Ectodermal cell (in vitro differentiated cells): ENCODE measurements around the gene AP1G2.

ENCODE experiments used
- H3K27ac ChIP-seq: 2 replicates; pipeline ENCODE4 v1.7.0; 2013; ENCODE audit warnings: mild to moderate bottlenecking, low read depth, low read length; ENCODE audit not compliant: insufficient read depth, poor library complexity, severe bottlenecking
- H3K27me3 ChIP-seq: 2 replicates; pipeline ENCODE4 v1.7.0; 2013; ENCODE audit warnings: mild to moderate bottlenecking, low read length; ENCODE audit not compliant: insufficient read depth, control insufficient read depth, poor library complexity, severe bottlenecking
- H3K36me3 ChIP-seq: one replicate; pipeline ENCODE4 v1.7.0; 2013; ENCODE audit warnings: low read length; ENCODE audit not compliant: control insufficient read depth, insufficient read depth
- H3K4me1 ChIP-seq: one replicate; pipeline ENCODE4 v1.7.0; 2013; ENCODE audit warnings: low read length; ENCODE audit not compliant: control insufficient read depth, insufficient read depth
- H3K4me3 ChIP-seq: 2 replicates; pipeline ENCODE4 v1.7.0; 2013; ENCODE audit warnings: low read depth, low read length, control low read depth; ENCODE audit not compliant: insufficient read depth
- H3K9me3 ChIP-seq: 2 replicates; pipeline ENCODE4 v1.7.0; 2013; ENCODE audit warnings: mild to moderate bottlenecking, low read length, moderate library complexity; ENCODE audit not compliant: control insufficient read depth
- WGBS, 2 experiments: methylation state at CpG; one replicate each; pipeline ENCODE4 v1.1.7; 2013; ENCODE audit warnings: missing lambda C conversion rate in 2 of 2; 5-methylcytosine and 5-hydroxymethylcytosine counted together

AP1G2 gene

DNA sequence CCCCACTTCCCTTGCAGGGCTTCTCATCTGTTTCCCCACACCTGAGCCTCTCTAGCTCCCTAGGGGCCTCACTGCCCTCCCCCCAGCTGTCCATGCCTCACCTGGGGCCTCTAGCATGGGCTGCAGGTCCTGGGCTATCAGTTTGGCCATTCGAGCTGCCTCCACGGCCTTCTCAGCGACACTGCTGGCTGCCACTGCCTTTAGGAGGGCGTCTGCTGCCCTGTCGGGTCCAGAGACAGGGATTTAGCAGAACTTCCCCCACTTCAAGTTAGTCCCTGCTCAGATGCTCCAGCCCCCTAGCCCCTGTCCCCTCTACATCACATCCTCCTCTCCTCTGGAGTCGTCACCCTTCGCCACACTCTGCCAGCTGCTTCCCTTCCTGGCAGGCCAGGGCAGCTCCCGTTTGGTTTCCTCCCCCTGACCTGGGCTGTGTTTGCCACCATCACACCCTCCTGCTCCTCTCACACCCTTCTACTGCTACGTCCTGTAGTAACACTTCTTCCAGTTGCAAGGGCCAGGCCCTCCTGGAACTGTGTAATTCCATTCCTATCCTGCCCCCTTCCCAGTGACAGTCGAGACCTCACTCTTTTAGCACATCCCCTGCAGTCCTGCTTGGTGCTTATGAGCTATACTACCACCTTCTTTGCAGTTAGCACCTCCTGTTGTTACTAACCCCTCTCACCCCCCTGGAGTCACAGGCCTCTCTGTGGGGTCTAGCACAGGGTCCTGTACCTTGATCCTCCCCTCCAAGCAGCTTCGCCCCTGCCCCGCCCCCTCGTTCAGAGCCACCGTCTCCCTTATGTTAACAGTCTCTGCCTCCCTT, 4.3 kb upstream of the AP1G2 start:
- peaks cover 28% of the 10 kb centered on the region for H3K4me1 ChIP-seq
- WGBS, 2 experiments, result 87 to 90% methylated on average over 14 of the region's 14 CpGs
- no peaks in the 10 kb centered on the region for H3K36me3 ChIP-seq
- peaks cover 19% of the 10 kb centered on the region for H3K27me3 ChIP-seq
- no peak overlapping the region for H3K27ac ChIP-seq
- H3K4me3 ChIP-seq, result no peak overlapping the region
- no peaks in the 10 kb centered on the region for H3K9me3 ChIP-seq

DNA sequence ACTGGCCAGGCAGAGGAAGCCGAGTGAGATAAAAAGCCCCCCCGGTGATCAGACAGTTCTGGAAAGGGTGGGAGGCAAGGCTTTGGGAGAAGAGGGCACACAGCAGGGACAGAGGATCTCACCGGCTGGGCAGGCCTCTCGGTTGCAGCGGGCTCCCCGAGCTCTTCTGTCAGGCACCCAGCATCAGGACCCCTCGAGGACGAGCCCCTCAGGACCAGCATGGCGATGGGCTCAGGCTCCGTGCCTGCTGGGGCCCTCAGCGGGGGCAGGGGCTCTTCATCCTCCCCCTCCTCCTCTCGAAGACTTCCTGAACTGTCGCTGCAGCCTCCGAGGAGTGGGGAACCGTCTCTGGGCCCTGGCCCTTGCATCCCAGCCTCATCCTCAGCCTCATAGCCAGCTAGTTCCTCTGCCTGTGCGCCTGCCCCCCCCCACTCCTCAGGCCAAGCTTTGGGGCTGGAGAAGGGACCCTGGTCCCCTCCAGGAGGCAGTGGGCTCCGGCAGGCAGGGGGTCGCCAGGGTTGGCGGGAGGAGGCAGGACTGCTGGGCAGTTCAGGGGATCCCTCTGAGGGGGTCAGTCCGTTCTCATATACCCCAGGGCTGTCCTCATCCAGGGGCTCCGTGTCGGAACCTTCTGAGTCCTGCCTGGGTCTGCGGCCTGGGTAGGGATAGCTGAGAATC, 3.4 kb upstream of the AP1G2 start:
- no peaks in the 10 kb centered on the region for H3K9me3 ChIP-seq
- H3K27ac ChIP-seq, result no peak overlapping the region
- 92 to 94% methylated on average over 23 of the region's 23 CpGs for WGBS, 2 experiments
- H3K36me3 ChIP-seq, result no peaks in the 10 kb centered on the region
- peaks cover 29% of the 10 kb centered on the region for H3K4me1 ChIP-seq
- peaks cover 10% of the 10 kb centered on the region for H3K27me3 ChIP-seq
- H3K4me3 ChIP-seq, result no peak overlapping the region

DNA sequence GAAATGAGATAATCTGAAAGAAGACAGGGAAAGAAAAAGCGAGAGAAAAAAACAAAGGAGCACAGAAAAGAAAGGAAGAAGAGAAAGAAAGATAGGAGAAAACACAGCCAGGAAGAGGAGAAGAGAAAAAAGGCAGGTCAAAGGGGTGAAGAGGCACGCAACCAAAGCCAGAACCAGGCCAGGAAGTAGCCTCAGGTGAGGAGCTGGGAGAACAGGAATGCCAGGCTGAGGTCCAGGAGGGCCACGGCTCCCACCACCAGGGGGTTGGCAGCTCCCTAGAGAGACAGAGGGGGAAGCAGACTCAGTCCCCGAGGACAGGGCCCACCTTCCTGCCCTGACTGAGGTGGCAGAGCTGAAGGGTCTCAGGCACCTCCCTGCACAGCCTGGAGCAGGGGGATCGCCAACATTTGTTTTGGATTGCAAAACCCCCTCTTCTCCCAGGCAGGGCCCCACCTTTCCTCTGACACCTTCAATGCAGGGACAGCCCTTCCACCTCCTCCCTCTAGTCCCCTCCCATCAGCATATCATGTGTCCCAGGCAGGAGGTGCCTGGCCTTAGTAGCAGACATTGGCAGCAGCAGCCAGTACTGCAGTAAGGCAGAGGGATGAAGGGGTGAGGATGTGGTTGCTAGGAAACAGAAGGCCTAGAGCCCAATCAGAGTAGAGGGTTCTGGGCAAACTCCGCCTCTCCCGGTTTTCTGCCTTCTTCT, 2.0 kb upstream of the AP1G2 start:
- Histone ChIP-seq H3K27ac (peak overlapping the region; percentile 60), H3K4me3 (no peak overlapping the region), H3K4me1 (peaks cover 29% of the 10 kb centered on the region), H3K9me3 (no peaks in the 10 kb centered on the region), H3K36me3 (peaks cover 4% of the 10 kb centered on the region), H3K27me3 (no peaks in the 10 kb centered on the region)
- 60 to 68% methylated on average over 7 of the region's 7 CpGs for WGBS, 2 experiments

DNA sequence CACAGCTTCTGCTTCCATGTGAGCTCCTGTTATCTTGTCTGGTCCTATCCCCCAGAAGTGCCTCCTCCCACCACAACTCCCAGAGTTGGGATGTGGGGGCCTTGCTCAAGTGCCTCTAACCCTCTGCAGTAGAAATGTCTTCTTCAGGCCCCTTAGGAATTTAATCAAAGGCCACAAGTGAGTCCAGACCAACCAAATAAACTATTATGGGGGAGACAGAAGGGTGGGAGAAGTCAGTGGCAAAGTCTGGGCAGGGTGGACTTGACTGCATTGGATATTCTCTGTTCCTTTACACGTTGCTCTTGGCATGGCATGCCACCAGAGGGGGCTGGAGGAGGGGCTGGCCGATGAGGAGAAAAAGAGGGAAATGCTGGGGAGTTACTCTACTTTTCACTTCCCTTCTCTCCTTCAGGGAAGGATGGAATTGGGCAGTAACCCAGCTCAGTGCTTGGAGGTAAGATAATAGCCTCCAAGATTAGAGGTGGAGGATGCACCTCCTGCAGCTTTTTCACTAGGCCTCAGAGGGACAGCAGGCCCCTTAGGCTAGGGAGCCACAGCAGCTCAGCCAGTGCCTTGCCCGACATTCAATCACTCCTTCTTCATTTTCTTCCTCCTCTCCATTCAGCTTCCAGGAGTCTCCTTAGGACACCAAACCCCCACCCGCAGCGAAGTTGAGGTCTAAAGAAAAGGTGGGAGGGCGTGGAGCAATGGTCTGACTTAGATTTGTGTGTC, 1.2 kb upstream of the AP1G2 start:
- Histone ChIP-seq H3K36me3 (peaks cover 4% of the 10 kb centered on the region), H3K27ac (peak overlapping the region; percentile 60), H3K27me3 (no peaks in the 10 kb centered on the region), H3K9me3 (no peaks in the 10 kb centered on the region), H3K4me3 (no peak overlapping the region), H3K4me1 (peaks cover 29% of the 10 kb centered on the region)
- 14 to 18% methylated on average over 4 to 6 of the region's 6 CpGs for WGBS, 2 experiments

DNA sequence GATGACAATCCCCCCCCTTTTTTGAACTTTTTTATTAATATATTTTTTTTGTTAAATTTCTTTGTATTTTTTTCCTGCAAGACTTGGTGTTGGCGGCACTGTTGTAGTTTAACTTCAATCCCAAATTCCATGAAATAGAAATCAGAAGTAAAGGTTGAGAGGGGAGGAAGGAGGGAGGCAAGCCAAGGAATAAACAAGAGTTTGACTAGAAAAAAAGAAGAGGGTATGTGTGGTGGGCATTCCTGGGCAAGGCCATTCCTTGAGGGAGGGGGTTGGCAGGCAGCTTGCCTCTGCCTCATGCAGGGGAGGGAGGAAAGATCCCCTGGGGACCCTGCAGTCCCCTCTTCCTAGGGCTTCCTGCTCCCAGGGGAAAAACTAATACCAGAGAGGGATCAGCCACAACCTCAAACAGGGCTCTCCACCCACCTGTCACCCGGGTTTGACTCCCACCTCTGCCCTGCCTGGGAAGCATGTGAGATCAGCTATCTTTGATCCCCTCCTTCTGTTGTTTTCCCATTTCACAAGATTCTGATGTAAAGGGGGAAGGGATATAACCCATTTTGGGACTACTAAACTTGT, 519 bp upstream of the AP1G2 start:
- Histone ChIP-seq H3K36me3 (peaks cover 4% of the 10 kb centered on the region), H3K4me3 (peak overlapping the region; percentile 69), H3K4me1 (peaks cover 29% of the 10 kb centered on the region), H3K27me3 (no peaks in the 10 kb centered on the region), H3K27ac (peak overlapping the region; percentile 23), H3K9me3 (no peaks in the 10 kb centered on the region)
- 77 to 82% methylated on average over 2 of the region's 2 CpGs for WGBS, 2 experiments

DNA sequence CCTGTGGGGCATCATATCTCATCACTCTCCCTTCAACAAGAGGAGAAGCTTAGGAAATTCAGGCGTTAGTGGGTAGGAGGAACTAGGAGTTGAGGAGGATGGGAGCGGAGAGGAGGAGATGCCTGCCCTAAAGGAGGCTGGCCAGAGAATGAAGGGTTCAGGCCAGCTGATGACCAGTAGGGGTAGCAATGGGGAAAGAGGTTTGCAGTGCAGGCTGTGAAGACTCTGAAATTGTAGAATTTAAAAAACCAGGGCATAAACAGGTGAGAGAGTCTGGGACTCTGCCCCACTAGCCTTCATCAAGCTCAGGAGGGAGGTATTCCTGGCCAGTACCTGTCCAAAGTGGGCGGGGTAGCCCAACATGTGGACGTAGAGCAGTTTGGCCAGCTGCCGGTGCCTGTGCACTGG, 809 bp downstream of the AP1G2 start:
- no peak overlapping the region for H3K27ac ChIP-seq
- WGBS, 2 experiments, result 23 to 29% methylated on average over 5 of the region's 5 CpGs

DNA sequence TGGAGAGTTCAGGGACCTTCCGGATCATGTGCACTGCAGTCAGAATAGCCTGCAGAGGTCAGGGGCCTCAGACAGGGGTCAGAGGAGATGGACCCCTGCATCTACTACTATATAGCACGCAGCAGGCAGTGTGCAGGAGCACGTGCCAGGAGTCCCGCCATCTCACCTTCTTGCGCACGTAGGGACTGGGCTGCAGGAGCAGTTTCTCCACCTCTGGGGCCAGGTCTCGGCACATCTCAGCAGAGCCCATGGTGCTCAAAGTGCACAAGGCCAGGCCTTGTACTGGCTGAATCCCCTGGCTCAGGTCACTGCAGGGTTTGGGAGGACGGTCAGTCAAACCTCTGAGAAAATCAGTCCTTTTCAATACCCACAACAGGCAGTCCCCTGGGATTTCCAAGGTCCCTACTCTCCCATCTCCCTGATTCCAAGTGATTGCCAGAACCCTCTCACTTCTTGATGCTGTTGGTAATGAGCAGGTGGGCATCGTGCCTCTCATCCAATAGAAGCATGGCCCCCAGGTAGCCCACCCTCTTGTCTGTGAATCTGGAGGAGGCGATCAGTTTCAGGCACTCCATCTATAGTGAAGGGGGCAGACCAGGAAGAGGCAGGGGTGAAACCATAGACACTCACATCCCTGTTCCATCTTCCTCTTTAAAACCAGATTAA, 1.3 kb downstream of the AP1G2 start:
- peaks cover 29% of the 10 kb centered on the region for H3K4me1 ChIP-seq
- H3K36me3 ChIP-seq, result peaks cover 13% of the 10 kb centered on the region
- 93 to 94% methylated on average over 10 of the region's 10 CpGs for WGBS, 2 experiments
- H3K27me3 ChIP-seq, result no peaks in the 10 kb centered on the region
- H3K4me3 ChIP-seq, result peak overlapping the region; percentile 69
- no peaks in the 10 kb centered on the region for H3K9me3 ChIP-seq
- no peak overlapping the region for H3K27ac ChIP-seq

More for the DNA sequence above, 809 bp downstream of the AP1G2 start:
- H3K36me3 ChIP-seq, result peaks cover 8% of the 10 kb centered on the region
- peaks cover 29% of the 10 kb centered on the region for H3K4me1 ChIP-seq
- no peaks in the 10 kb centered on the region for H3K9me3 ChIP-seq
- no peaks in the 10 kb centered on the region for H3K27me3 ChIP-seq
- peak overlapping the region; percentile 69 for H3K4me3 ChIP-seq

DNA sequence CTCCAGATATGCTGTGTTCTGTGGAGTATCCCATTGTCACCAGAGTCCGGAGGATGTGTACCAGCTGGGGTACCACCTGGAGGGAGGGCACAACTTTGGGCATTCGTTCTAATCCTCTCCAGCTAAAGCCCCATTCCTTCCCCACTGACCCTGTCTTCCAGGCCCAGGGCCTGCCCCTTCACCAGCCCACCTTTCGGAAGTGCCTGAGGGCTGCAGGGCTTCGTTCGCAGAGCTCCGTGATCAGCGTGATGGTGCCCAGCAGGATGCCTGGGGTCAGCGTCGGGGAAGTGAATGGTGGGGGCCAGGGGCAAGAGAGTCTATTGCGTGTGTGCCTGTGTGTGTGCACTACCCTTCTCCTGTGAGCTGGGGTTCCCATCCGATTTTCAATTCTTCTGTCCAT, 2.0 kb downstream of the AP1G2 start:
- Histone ChIP-seq H3K4me3 (no peak overlapping the region), H3K4me1 (peaks cover 29% of the 10 kb centered on the region), H3K27me3 (no peaks in the 10 kb centered on the region), H3K9me3 (no peaks in the 10 kb centered on the region), H3K27ac (no peak overlapping the region), H3K36me3 (peaks cover 17% of the 10 kb centered on the region)
- WGBS, 2 experiments, result 93% methylated on average over 11 of the region's 11 CpGs

DNA sequence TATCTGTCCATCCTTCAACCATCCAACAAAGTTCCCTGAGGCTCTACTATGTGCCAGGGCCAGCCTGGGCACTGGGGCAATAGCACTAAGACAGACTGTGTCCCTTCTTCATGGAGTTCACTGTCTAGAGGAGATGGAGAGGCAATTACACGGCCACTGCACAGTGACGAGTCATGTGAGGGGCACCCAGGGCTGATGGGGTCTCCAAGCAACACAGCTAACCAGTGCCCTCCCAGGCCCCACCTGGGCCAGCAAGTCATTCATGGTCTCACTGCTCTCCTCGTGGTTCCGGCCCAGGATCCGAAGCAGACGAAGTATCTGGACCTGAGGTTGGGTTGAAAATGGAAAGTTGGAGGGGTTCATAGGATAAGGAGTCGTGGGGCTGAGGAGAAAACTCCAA, 2.7 kb downstream of the AP1G2 start:
- peaks cover 21% of the 10 kb centered on the region for H3K36me3 ChIP-seq
- H3K4me3 ChIP-seq, result no peak overlapping the region
- peaks cover 29% of the 10 kb centered on the region for H3K4me1 ChIP-seq
- WGBS, 2 experiments, result 94 to 98% methylated on average over 6 to 7 of the region's 7 CpGs
- no peak overlapping the region for H3K27ac ChIP-seq
- H3K27me3 ChIP-seq, result no peaks in the 10 kb centered on the region
- H3K9me3 ChIP-seq, result no peaks in the 10 kb centered on the region
